ENCODE results near the gene SDK1. TPM values are rescaled to one million over a fixed set of nuclear protein-coding genes. Genes with fewer than 3 reads are reported as not detected.

Gene SDK1
- total and polyA plus RNA-seq, 2 donors (not counting 3 experiments of a cell fraction or from before 2014, with no cell fraction given) = 1.6 to 3.9 TPM

DNA sequence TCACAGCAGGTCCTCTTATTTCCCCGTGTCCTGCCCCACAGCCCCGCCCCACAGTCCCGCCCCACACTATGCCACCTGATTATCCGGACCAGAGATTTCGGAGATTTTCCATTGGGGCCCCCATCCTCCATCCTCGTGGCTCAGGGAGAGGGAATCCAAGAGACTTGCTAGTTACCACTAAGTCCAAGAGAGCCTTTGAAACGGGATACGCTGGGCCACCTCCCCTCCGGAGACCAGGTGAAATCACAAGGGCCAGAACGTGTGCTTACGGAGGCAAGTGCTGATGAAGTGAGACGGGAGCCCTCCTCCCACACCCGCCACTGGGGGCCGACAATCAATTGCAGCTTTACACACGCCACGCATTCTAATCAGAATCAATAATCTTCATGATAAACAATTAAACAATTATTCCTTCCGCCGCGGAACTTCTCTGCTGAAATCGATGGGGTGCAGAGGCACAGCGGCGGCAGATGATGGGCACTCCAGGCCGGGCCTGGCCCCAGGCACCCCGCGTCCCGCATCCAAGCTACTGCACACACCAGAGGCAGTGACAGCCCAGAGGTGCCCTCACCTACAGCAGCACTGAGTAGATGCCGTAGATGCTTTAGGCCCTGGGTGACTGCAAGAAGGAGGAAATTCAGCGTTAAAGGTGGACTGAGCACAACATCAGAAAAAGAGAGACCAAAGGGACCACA is 847.0 kb downstream of the SDK1 start:
- H3K4me1 ChIP-seq (ENCODE audit: control insufficient read depth, extremely low read depth, insufficient read depth, low read length) = no peaks in the 10 kb centered on the region
- H3K79me2 ChIP-seq (ENCODE audit: control insufficient read depth, insufficient read depth, low read length) = no peaks in the 10 kb centered on the region
- no peak overlapping the region for H3K27ac ChIP-seq (ENCODE audit: insufficient read depth, low read depth, low read length)
- no TSS peak for BruUV-seq (replicated peaks)
- no peak overlapping the region for H3K4me3 ChIP-seq (replicated peaks in 1 of 3; ENCODE audit: insufficient read depth in 1 of 3, low read depth in 1 of 3, low read length in 3 of 3)
- H3K36me3 ChIP-seq (ENCODE audit: control insufficient read depth in 2 of 2, extremely low read depth in 1 of 2, insufficient read depth in 2 of 2, low read length in 2 of 2) = no peaks in the 10 kb centered on the region
- H4K20me1 ChIP-seq (replicated peaks; ENCODE audit: control insufficient read depth, extremely low read depth, insufficient read depth, low read length) = no peaks in the 10 kb centered on the region
- ChIA-PET POLR2A (no interaction called here), CTCF (no interaction called here)
- dilution Hi-C loops (cut with MboI; ENCODE audit: extremely low pct_ligation_motif_present, low sequenced_read_pairs) = no loop called here
- H3K27me3 ChIP-seq (ENCODE audit: control insufficient read depth in 2 of 2, insufficient read depth in 2 of 2, low read length in 2 of 2) = no peaks in the 10 kb centered on the region
- H3K9me3 ChIP-seq (replicated peaks; ENCODE audit: control insufficient read depth, insufficient read depth, low read length) = no peaks in the 10 kb centered on the region
- no peak overlapping the region for H3K9ac ChIP-seq (replicated peaks; ENCODE audit: extremely low read depth, insufficient read depth, low read length)
- H2AFZ ChIP-seq (ENCODE audit: low read depth, low read length) = no peak overlapping the region
- TF ChIP-seq, protein P1, sequence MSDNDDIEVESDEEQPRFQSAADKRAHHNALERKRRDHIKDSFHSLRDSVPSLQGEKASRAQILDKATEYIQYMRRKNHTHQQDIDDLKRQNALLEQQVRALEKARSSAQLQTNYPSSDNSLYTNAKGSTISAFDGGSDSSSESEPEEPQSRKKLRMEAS (IDR thresholded peaks at IDR 0.05; ENCODE audit: insufficient read depth, insufficient read length) = no peak
- TF ChIP-seq MYC (IDR thresholded peaks at IDR 0.05; ENCODE audit: low read depth, low read length) (no peak), POLR2AphosphoS5 (IDR thresholded peaks at IDR 0.05; ENCODE audit: insufficient read depth, low read depth, low read length) (no peak), EZH2 (IDR thresholded peaks at IDR 0.05; ENCODE audit: borderline replicate concordance, low read depth, low read length, severe bottlenecking) (no peak), POLR2A (IDR thresholded peaks at IDR 0.05; ENCODE audit: low read depth, low read length) (no peak), FOS (IDR thresholded peaks at IDR 0.05; ENCODE audit: borderline replicate concordance, insufficient read depth, low read length) (no peak), GATA2 (IDR thresholded peaks at IDR 0.05; ENCODE audit: insufficient read depth, insufficient read length, low read depth, low read length) (no peak), JUN (IDR thresholded peaks at IDR 0.05; ENCODE audit: borderline replicate concordance, insufficient read depth, insufficient read length, low read depth) (no peak)
- TF ChIP-seq, protein P2, sequence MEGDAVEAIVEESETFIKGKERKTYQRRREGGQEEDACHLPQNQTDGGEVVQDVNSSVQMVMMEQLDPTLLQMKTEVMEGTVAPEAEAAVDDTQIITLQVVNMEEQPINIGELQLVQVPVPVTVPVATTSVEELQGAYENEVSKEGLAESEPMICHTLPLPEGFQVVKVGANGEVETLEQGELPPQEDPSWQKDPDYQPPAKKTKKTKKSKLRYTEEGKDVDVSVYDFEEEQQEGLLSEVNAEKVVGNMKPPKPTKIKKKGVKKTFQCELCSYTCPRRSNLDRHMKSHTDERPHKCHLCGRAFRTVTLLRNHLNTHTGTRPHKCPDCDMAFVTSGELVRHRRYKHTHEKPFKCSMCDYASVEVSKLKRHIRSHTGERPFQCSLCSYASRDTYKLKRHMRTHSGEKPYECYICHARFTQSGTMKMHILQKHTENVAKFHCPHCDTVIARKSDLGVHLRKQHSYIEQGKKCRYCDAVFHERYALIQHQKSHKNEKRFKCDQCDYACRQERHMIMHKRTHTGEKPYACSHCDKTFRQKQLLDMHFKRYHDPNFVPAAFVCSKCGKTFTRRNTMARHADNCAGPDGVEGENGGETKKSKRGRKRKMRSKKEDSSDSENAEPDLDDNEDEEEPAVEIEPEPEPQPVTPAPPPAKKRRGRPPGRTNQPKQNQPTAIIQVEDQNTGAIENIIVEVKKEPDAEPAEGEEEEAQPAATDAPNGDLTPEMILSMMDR (IDR thresholded peaks at IDR 0.05; ENCODE audit: extremely low read depth in 1 of 2, insufficient read depth in 1 of 2, low read depth in 1 of 2, low read length in 2 of 2) = no peak
- no peak overlapping the region for H3K4me2 ChIP-seq (ENCODE audit: insufficient read depth, low read length)
- FAIRE-seq = no peak
- H3K9me1 ChIP-seq (replicated peaks; ENCODE audit: control insufficient read depth, extremely low read depth, insufficient read depth, low read length) = no peaks in the 10 kb centered on the region
- intact Hi-C loops (cut with micrococcal nuclease) = no loop called here
- DNase-seq (ENCODE audit: low read depth, low spot score) = no peak

Measured in endothelial cell of umbilical vein (primary cell).